ENCODE measurements around the gene TCEAL1. TPM values are rescaled to one million over a fixed set of nuclear protein-coding genes. Genes with fewer than 3 reads are reported as not detected.
"Not testable (repeated sequence)": the region's sequence is repeated elsewhere in the genome, so short reads cannot be mapped to it uniquely, and the experiment has no call there.

TCEAL1 gene
- total RNA-seq, 8 experiments from 2014 or later = 12.3 to 57.1 (median 27.5) TPM

DNA sequence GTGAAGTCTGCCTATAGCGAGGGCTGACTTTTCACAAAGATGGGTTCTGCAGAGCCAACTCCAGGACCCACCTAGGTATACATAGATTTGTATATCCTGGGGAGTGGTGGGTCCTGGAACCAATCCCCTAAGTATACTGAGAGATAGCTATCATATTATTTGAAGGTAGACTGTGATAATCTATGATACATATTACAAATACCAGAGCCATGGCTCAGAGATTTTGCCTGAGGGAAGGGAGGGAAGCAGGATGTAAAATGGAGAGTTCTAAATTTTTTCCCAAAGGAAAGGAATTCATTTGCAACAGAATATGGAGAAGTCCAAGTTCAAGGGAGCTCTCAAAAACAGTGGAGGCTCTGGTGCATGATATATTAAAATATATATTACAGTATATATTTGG, 13.8 kb upstream of the TCEAL1 start:
- 71% methylated on average over 1 of the region's 1 CpG; no CpG with 5 or more reads in 9 of the 10 experiments for WGBS, 10 experiments
- Histone ChIP-seq H3K4me1 (replicated peaks in 1 of 2) (no peaks in the 10 kb centered on the region), H3K27ac (no peak overlapping the region), H3K4me3 (no peak overlapping the region)
- in situ Hi-C loops (cut with MboI; ENCODE audit: low pct_unique_long_range_greater_than_20kb in 2 of 9, low sequenced_read_pairs in 9 of 9, unreplicated experiment in 9 of 9) = no loop called here
- peak in 3 of 8 experiments; percentile 18 to 67 (median 45) for ATAC-seq (replicated peaks in 6 of 8)

DNA sequence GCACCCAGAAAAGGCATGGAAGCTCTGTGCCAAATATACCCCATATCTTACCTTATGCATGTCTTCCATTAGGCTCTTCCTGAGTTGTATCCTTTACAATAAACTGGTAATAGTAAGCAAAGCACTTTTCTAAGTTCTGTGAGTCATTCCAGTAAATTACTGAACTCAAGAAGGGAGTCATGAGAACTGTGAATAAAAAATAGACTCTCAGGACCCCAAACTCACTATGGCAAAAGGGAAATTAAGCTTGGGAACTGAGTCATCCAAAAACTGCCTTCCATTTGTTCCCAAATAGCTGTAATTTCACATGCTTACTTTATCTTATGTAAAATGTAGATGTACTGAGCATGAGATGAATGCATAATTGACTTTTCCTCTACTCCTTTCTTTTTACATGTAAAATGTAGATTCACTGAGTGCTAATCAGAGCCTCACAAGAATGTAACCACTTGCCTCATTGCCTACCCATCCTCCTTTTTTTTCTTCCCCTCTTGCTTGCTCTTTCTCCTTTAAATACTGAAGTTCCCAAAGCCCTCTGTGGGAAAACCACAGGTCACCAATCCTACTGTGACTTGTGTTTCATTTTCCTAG, 12.9 kb upstream of the TCEAL1 start:
- no peak overlapping the region for H3K4me3 ChIP-seq
- peak in 4 of 8 experiments; percentile 16 to 81 (median 72) for ATAC-seq (replicated peaks in 6 of 8)
- H3K27ac ChIP-seq = no peak overlapping the region
- in situ Hi-C loops (cut with MboI; ENCODE audit: low pct_unique_long_range_greater_than_20kb in 2 of 9, low sequenced_read_pairs in 9 of 9, unreplicated experiment in 9 of 9) = no loop called here
- no peaks in the 10 kb centered on the region for H3K4me1 ChIP-seq (replicated peaks in 1 of 2)

- no peak overlapping the region for H3K4me3 ChIP-seq
- ATAC-seq (replicated peaks in 6 of 8) = no peak
- H3K4me1 ChIP-seq (replicated peaks in 1 of 2) = no peaks in the 10 kb centered on the region
- 0 to 38% methylated on average over 1 of the region's 1 CpG; no CpG with 5 or more reads in 8 of the 10 experiments for WGBS, 10 experiments
- in situ Hi-C loops (cut with MboI; ENCODE audit: low pct_unique_long_range_greater_than_20kb in 2 of 9, low sequenced_read_pairs in 9 of 9, unreplicated experiment in 9 of 9) = no loop called here
- no peak overlapping the region for H3K27ac ChIP-seq
Observed at GRCh38 chrX:103616676-103617186, 12.0 kb upstream of the TCEAL1 start.

DNA sequence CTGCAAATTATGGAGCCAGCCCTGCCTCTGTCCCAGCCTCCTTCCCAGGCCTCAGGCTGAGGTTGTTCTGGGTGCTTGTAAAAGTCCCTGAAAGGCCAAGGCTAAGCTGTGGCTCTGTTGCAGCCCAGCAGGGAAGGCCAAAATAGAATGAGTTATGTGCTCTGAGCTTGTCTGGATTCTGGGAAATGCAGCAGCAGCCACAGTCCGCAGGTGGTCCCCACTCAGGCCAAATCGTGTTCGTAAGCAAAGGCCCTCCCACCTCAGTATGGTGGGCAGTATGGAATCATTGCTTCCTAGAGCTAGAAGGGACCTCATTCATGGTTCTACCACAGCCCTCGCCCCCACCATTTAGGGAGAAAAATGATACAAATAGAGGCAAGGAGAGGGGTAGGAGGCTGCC, 4.7 kb upstream of the TCEAL1 start:
- H3K4me3 ChIP-seq = no peak overlapping the region
- H3K4me1 ChIP-seq (replicated peaks in 1 of 2) = peaks cover 4 to 9% of the 10 kb centered on the region in 2 donors
- peak in 4 of 8 experiments; percentile 2 to 8 (median 5) for ATAC-seq (replicated peaks in 6 of 8)
- WGBS, 10 experiments = 20% methylated on average over 1 of the region's 4 CpGs; no CpG with 5 or more reads in 9 of the 10 experiments
- in situ Hi-C loops (cut with MboI; ENCODE audit: low pct_unique_long_range_greater_than_20kb in 2 of 9, low sequenced_read_pairs in 9 of 9, unreplicated experiment in 9 of 9) = no loop called here
- peak overlapping the region in 1 of 2 donors; percentile 20 for H3K27ac ChIP-seq

DNA sequence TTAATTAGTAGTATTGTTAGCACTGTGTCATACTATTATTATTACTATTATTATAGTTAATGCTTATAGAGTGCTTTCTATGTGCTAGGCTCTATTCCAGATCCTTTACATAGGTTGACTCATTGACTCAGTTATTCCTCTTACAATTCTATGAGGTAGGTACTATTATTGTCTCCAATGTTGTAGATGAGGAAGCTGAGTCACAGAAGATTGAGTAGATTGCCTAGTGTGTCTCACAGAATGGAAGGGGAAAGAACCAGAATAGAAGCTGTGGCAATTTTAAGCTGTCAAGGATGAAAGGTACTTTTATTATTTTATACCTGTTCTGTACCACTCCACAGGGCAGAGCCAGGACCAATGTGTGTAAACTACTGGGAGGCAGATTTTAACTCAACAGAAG, 1.9 kb upstream of the TCEAL1 start:
- in situ Hi-C loops (cut with MboI; ENCODE audit: low pct_unique_long_range_greater_than_20kb in 2 of 9, low sequenced_read_pairs in 9 of 9, unreplicated experiment in 9 of 9) = no loop called here
- H3K4me1 ChIP-seq (replicated peaks in 1 of 2) = peaks cover 4 to 9% of the 10 kb centered on the region in 2 donors
- ATAC-seq (replicated peaks in 6 of 8) = no peak
- no peak overlapping the region for H3K27ac ChIP-seq
- H3K4me3 ChIP-seq = no peak overlapping the region

DNA sequence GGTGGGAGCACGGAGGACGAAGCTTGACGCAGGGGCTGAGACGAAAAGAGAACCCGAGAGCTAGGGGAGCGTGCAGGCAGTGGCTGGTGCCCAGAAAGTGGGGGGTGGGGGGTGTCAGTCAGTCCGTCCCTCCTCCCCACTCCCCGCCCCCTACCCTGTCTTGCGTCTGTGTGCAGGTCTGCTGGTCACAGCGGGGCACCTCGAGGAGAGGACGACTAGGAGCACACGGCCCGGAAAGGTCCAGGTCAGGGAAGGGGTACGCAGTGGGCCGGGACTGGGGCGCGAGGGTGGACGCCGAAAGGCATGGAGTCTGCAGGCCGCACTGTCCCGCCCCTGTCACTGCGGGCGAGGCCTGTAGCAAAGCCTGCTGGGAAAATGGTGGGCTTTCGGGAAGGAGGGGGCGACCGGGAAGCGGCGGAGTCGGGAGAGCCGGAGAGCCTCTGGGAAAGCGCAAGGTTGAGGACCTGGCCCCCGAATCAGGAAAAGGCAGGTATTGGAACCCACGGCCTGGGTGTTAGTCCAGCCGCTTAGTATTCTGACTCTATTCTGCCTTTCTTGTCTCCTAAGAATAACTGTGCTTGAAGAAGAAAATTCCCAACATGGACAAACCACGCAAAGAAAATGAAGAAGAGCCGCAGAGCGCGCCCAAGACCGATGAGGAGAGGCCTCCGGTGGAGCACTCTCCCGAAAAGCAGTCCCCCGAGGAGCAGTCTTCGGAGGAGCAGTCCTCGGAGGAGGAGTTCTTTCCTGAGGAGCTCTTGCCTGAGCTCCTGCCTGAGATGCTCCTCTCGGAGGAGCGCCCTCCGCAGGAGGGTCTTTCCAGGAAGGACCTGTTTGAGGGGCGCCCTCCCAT, 769 bp downstream of the TCEAL1 start:
- peaks cover 2 to 4% of the 10 kb centered on the region in 2 donors for H3K4me1 ChIP-seq (replicated peaks in 1 of 2)
- peak; percentile 73 to 84 (median 78) for ATAC-seq (replicated peaks in 6 of 8)
- peak overlapping the region; percentile 48 to 83 (median 61) for H3K4me3 ChIP-seq
- in situ Hi-C loops (cut with MboI; ENCODE audit: low pct_unique_long_range_greater_than_20kb in 2 of 9, low sequenced_read_pairs in 9 of 9, unreplicated experiment in 9 of 9) = no loop called here
- peak overlapping the region; percentile 90 to 94 for H3K27ac ChIP-seq
- WGBS, 10 experiments = 0 to 54% (median 3%) methylated on average over 2 to 13 of the region's 49 CpGs; no CpG with 5 or more reads in 7 of the 10 experiments

DNA sequence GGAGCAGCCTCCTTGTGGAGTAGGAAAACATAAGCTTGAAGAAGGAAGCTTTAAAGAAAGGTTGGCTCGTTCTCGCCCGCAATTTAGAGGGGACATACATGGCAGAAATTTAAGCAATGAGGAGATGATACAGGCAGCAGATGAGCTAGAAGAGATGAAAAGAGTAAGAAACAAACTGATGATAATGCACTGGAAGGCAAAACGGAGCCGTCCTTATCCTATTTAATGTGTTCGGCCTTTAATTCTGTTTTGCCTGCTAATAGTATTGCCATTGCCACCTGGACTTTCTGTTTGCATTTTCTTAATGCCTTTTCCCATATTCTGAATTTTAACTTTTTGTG, 1.4 kb downstream of the TCEAL1 start:
- 16 to 29% (median 29%) methylated on average over 3 to 6 of the region's 6 CpGs; no CpG with 5 or more reads in 7 of the 10 experiments for WGBS, 10 experiments
- Histone ChIP-seq H3K4me3 (peak overlapping the region; percentile 48 to 83 (median 61)), H3K27ac (peak overlapping the region; percentile 90 to 94), H3K4me1 (replicated peaks in 1 of 2) (peaks cover 1 to 4% of the 10 kb centered on the region in 2 donors)
- ATAC-seq (replicated peaks in 6 of 8) = no peak
- in situ Hi-C loops (cut with MboI; ENCODE audit: low pct_unique_long_range_greater_than_20kb in 2 of 9, low sequenced_read_pairs in 9 of 9, unreplicated experiment in 9 of 9) = no loop called here

GRCh38 chrX:103631145-103631544, 2.4 kb downstream of the TCEAL1 start:
- Histone ChIP-seq H3K4me3 (no peak overlapping the region), H3K4me1 (replicated peaks in 1 of 2) (peaks cover 0 to 4% of the 10 kb centered on the region in 2 donors), H3K27ac (no peak overlapping the region)
- ATAC-seq (replicated peaks in 6 of 8) = no peak
- 67 to 100% methylated on average over 1 to 2 of the region's 5 CpGs; no CpG with 5 or more reads in 8 of the 10 experiments for WGBS, 10 experiments
- in situ Hi-C loops (cut with MboI; ENCODE audit: low pct_unique_long_range_greater_than_20kb in 2 of 9, low sequenced_read_pairs in 9 of 9, unreplicated experiment in 9 of 9) = no loop called here

DNA sequence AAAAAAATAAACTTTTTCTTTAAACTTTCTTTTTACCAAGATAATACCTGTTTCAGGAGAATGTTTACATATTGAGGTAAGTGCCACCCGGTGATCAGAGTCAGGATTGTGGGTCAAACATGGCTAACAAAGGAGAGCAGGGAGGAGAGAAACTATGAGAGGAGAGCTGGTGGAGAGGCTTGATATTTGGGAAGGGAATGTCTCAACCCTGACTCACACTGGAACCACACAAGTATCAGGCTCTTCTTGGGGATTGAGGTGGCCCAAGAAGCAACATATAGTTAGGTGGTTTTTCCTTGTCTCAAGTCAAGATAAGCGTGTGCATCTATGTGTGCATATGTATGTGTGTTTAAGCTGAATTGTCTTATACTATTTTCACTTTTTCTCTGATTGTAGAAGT, 6.7 kb downstream of the TCEAL1 start:
- H3K27ac ChIP-seq = no peak overlapping the region
- H3K4me1 ChIP-seq (replicated peaks in 1 of 2) = peaks cover 20% of the 10 kb centered on the region in 2 donors
- in situ Hi-C loops (cut with MboI; ENCODE audit: low pct_unique_long_range_greater_than_20kb in 2 of 9, low sequenced_read_pairs in 9 of 9, unreplicated experiment in 9 of 9) = no loop called here
- WGBS, 10 experiments = 25 to 100% (median 55%) methylated on average over 1 to 2 of the region's 2 CpGs; no CpG with 5 or more reads in 6 of the 10 experiments
- H3K4me3 ChIP-seq = no peak overlapping the region
- no peak for ATAC-seq (replicated peaks in 6 of 8)

GRCh38 chrX:103637604-103638338, 9.0 kb downstream of the TCEAL1 start:
- H3K4me1 ChIP-seq (replicated peaks in 1 of 2) = peaks cover 25% of the 10 kb centered on the region in 2 donors
- WGBS, 10 experiments = 50 to 100% (median 83%) methylated on average over 1 of the region's 2 CpGs; no CpG with 5 or more reads in 7 of the 10 experiments
- ATAC-seq (replicated peaks in 6 of 8) = no peak
- no peak overlapping the region for H3K27ac ChIP-seq
- in situ Hi-C loops (cut with MboI; ENCODE audit: low pct_unique_long_range_greater_than_20kb in 2 of 9, low sequenced_read_pairs in 9 of 9, unreplicated experiment in 9 of 9) = no loop called here
- H3K4me3 ChIP-seq = no peak overlapping the region

DNA sequence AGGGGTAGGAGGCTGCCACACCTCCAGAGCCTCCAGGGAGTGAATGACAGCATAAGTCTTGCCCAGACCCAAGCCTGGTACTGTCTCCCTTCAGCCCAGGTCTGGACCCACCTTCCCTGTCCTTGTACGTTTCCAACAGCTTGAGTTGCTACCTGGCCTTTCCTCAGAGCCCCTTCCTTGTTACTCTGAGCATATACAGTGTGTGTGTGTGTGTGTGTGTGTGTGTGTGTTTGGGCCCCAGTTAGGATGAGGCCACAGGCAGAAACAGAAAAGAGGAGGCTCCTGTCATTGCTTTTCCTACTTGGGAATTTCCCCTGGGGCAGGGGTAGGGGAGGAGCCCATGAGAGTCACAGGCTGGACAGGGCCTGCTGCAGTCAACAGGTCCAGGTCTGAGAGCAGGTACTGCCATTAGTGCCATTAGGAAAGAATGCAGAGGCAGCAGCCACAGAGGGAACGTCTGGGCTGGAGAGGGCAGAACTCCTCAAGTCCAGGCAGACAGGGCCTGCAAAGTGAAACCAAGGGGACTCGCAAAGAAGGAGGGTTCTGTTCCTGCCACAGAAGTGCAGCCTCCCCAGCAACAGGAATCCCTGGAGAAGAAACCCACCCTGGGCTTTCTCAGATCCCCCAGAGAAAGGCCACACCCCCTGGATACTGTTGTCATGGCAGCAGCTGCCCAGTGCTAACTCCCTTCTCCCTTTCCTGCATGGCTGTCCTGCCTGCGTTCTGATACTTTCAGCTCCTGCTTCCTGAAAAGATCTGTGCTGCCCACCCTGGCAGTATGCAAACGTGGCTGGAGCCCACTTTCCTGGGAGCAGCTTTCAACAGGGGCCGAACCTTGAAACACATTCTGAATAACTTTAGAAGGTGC, 9.9 kb downstream of the TCEAL1 start:
- WGBS, 10 experiments = 14% methylated on average over 3 of the region's 6 CpGs; no CpG with 5 or more reads in 9 of the 10 experiments
- Histone ChIP-seq H3K4me1 (replicated peaks in 1 of 2) (peaks cover 25% of the 10 kb centered on the region in 2 donors), H3K27ac (peak overlapping the region; percentile 63 to 77), H3K4me3 (peak overlapping the region in 1 of 5 donors; percentile 14)
- ATAC-seq (replicated peaks in 6 of 8) = peak; percentile 41 to 87 (median 79)
- in situ Hi-C loops (cut with MboI; ENCODE audit: low pct_unique_long_range_greater_than_20kb in 2 of 9, low sequenced_read_pairs in 9 of 9, unreplicated experiment in 9 of 9) = not testable (repeated sequence)
